GM19240 (cell line): ENCODE measurements around the gene ADRA2B.
"Not testable (repeated sequence)": the region's sequence is repeated elsewhere in the genome, so short reads cannot be mapped to it uniquely, and the experiment has no call there.

ENCODE experiments used
- DNase-seq: peaks from one replicate; pipeline ENCODE4 v3.0.0; 2011; ENCODE audit warnings: low spot score; ENCODE audit not compliant: insufficient read length

Gene ADRA2B

DNA sequence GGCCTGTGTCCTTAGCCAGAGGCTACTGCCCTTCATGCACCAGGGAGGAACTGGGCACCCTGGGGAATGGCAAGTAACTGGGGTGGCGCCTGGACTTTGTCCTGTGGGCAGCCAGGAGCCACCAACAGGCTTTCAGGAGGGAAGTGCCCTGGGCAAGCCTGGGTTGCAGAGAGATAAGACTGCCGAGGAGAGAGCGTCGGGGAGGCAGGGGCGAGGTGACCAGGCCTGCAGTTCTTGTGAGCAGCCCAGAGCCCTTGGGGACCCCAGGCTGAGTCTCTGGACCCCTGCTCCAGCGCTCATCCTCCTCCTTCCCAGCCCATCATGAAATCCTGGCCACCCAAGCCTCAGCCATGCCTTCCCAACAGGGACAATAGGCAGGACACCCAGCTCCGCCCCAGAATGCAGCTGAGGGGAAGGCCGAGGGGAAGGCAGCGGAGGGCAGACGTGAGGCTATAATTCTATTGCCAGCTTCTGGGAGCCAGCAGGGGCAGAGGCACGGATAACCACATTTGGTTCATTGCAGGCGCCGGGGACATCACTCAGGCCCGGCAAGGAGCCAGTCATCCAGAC, 25.1 kb downstream of the ADRA2B start:
- DNase-seq: no peak

DNA sequence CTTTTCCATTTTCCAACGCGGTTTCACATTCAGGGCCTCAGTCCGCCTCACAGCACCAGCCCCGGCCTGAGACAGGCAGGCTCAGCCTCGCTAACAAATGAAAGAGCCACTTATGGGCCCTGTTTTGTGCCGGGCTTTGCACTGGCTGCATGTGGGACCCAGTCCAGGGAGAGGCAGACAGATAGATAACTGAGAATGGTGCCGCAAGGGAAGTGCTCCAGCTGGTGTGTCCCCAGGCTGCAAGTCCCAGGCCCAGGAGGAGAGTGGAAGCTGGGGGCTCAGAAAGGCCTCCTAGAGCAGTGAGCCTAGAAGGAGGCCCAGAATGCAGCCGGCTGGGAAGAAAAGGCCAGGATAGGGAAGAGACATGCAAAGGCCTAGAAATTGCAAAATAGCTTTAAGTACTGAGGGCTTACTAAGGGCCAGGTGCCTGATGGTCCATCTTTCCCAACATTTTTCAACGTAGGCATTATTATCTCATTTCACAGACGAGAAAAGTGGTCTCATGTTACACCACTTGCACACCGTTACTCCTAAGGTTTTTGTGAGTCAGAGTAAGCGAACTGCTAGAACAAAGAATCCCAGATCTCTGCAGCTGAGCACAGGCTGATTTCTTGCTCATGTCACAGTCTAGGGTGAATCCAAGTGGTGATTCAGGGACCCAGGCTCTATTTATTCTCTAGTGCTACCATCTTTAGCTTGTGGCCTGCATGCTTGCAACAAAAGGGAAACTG, 26.0 kb downstream of the ADRA2B start:
- DNase-seq: no peak

DNA sequence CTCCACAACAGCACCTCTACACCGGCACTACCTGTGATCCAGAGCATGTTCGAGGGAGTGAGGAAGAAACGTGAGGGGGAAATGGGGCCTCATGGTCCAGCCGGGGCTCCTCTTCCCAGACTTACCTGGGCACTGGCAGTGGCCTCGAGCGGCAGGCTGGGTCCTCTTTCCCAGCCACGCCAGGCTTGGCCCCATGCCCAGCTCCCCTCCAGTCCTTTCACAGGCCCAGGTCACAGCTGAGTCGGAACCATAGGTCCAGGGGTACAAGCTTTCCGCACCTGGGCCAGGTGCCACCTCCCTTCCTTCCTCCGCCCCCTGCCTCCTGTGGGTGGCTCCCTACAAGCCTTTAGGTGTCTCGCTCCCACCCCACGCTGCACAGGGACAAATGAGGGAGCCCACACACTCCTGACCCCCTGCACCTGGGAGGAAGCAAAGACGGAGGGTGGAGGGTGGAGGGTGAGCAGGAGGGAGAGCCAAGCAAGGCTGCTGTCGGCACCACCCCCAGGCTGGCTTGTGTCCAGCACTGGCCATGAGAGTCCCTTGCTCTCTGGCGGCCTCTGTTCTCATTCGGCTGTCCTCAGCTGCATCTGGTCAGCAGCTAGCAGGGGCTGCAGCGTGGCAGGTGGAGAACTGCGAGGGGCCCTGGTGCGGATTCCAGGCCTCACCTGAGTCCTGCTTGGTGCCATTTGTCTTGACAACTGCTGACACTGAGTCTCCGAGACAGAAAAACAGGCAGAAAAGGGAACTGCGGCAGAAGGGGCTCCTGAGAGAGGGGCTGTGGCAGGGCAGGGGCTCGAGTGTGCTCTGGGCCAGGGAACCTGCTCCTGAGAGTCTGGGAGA, 26.8 kb downstream of the ADRA2B start:
- DNase-seq: no peak

DNA sequence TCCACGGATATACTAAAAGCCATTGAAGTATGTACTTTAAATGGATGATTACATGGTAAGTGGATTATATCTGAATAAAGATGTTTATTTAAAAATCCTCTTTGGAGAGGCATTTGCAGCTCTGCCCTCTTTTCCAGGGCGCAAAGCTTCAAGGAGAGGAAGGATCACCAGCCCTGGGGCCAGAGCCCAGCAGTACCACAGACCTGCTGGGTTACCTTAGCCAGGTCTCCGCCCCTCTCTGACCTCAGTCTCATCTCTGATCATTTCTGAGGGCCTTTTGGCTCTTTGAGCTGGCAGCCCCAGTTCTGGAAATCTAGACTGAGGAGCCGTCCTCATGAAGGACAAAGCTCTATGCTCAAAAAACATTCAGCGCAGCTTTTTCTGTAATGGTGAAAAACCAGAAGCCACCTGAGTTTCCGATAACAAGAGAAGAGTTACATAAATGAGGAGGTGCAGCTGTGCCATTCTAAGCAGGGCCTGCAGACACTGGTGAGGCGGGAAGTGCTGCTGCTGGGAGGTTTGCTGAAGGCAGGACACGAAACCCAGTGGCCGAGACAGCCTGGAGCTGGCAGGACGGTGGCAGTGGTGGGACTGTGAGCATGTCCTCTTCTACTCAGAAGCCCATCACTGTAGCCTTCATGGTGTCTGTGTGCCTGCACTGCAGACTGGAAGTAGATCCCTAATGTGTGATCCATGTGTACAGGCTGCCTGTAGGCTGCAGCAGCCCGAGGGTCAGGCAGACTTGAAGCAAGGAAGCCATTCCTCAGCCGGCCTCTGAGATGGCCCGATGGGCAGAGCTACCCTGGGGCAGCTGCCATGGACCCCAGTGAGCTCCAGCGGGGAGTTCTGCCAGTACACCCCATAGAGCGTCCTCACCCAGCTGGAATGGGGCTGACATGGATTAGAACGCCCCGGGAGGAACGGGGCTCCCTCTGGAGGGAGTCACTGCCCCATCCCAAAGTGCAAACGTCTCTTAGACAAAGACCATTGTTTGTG, 27.7 kb downstream of the ADRA2B start:
- DNase-seq: no peak

DNA sequence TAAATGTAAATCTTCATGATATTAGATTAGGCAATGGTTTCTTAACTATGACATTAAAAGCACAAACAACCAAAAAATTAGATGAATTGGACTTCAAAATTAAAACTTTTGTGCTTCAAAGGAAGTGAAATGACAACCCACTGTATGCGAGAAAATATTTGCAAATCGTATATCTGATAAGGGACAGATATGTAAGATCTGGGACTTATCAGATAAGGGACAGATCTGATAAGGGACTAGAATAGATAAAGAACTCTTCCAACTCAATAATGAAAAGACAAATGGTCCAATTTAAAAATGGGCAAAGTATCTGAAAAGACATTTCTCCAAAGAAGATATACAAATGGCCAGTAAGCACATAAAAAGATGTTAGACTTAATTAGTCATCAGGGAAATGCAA, 29.2 kb downstream of the ADRA2B start:
- DNase-seq: no peak

DNA sequence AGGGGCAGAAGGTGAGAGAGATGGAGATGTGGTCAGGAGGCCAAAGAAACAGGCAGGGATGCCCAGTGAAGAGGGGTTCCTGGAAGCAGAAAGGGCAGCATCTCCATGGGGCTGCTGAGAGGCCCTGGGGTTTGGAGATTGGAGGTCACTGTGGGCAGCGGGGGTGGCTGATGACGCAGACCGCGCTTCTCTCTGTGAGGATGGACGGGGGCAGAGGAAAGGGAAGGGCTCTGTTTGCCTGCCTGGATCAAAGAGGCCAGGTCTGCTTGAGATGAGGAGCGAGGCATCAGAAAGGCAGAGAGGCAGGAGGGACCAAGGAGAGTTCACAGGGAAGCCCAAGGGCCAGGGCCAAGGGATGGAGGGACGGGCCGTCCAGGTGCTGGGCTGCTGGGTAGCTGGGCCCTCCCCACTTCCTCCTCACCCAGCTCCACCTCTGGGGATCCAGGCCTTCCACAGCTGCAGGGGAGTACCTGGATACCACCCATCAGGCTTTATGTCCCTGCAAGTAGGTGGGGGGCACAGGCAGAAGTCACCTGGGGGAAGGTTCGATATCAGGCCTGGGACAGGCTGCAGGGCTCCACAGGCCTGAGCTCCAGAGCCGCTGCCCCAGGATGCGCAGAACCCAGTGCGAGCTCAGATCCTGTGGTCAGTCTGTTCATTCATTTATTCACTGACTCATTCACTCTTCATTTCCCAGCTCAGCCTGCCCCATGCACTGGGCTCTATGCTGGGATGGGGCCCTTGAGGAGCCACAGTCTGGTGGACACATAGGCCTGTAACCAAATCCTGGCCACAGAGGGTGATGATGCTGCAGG, 30.6 kb downstream of the ADRA2B start:
- DNase-seq: no peak

DNA sequence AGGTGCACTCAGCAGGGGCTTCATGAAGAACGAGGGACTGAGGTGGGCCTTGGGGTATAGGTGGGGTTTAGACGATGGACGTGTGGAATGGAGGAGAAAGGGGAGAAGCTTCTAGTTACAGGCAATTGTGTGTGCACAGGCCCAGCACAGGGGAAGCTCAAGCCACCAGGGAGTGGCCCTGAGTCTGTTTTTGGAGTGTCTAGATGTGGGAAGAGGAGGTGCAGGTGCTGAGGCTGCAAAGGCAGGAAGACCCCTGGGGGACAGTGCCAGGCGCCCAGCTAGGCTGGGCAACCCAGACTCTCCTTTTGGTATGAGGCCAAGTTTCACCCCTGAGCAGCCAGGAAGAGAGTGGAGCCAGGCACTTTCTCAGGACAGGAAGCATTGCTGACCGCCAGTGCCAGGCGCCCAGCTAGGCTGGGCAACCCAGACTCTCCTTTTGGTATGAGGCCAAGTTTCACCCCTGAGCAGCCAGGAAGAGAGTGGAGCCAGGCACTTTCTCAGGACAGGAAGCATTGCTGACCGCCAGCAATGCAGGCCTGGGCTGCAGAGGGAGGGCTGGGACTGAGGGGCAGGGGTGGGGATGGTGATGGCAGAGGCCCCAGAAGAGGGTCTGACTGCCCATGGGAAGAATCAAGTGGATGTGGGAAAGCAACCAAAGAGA, 31.4 kb downstream of the ADRA2B start:
- DNase-seq: not testable (repeated sequence)

DNA sequence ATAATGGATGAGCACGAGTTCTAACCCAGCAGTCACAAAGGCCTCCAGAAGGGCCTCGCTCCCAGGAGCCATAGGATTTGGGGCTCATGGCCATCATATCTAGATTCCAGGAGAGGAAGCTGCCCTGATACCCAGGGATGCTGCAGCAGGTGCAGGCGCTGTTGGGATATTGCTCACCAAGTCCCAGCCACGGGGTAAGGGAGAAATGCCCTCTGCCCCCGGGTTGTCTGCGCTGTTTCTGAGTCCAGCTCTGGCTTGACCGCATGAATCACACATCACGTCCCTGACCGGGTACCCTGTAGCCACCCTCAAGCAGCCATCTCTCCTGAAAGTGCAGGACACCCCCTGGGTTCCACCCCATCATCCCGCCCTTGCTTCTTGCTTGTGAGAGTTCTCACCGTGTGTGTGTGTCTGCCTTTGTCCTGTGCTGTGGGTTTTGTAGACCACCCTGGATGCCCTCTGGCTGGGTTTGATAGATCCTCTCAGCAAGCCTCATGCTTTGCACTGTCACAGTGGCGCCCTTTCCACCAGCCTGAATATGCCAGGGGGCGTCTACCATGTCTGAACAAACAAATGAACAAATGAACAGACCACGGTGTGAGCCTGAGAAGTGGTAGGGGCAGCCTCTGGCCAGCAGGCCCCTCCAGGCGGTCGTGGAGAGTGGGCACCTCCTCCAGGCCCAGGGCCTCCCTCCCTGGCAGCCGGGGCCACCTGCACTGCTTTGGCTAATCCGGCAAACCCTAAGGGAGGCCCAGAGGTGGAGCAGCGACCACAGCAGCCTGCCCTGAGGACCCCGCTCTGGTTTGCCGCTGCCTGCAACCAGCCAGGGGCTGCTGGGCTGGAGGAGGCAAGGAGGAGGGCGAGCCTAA, 32.1 kb downstream of the ADRA2B start:
- no peak for DNase-seq

DNA sequence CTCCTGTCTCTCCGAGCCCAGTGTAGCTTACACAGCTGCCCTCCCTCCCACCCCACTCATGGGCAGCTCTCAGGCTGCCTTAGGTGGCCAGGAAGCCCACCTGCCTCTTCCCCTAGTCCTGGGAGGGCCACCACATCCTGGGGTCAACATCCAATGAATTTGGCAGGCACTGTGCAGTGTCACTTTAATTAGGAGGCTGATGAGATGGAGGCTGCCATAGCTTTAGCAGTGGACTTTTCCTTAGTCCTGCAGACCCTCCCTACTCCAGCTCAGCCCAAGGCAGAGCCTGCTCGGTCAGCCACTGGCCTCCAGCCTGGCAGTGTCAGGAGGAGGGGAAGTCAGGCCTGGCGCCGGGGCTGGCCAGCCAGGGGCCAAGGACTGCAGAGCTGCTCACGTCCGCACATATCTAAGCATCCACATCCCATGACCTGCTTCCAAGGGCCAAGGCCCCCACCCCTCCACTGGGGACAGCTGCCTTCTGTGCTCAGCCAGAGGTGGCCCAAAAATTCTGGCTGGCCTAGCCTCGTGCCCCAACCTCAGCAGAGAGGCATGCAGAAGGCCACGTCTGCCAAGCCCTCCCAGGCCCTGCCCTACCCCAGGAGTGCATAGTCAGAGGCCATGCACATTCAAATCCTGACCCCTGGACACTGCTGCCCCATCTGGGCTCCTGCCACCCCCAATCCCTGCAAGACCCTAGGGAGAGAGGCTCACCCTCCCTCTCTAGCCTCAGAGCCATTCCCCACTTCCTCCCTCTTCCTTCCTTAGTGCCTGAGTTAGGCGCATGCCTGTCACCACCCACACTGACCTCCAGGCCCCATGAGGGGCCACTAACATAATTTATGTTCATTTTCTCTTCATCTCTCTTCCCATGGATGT, 33.1 kb downstream of the ADRA2B start:
- no peak for DNase-seq

DNA sequence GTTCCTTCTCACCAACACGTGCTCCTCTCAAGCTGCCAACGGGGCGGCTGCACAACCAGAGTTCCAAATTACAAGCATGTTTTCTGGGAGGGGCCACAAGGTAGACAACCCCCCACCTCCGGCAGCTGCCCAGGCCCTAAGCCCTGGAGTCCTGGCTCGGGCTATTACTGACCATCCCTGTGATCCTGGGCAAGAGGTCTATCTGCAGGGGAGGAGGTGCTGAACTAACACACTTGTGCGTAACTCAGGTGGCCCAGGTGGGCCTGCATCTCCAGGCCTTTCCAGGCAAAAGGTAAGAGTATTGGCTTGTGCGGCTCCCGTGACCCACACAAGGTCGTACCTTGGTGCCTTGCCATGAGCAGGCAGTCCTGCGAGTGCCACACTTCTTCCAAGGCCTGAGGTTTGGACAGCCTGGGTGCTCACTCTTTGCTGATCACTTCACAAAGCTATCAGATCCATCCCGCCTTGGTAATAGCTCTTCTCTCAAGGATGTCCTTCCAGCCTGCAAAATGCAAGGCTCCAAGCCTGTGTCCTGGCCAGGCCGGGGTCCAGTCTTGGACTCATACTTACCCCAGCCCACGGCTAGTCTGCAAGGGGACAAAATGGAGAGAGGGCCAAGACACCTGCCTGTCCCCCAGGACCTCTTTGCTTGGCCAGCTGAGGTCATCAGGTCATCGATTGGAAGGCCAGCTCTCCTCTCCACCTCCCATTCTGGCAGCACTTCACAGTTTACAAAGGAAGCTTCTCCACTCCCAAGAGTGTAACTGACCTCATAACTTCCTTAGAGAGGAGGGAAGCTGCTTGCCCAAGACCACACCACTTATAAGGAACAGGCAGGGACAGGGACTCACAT, 33.9 kb downstream of the ADRA2B start:
- DNase-seq: no peak

DNA sequence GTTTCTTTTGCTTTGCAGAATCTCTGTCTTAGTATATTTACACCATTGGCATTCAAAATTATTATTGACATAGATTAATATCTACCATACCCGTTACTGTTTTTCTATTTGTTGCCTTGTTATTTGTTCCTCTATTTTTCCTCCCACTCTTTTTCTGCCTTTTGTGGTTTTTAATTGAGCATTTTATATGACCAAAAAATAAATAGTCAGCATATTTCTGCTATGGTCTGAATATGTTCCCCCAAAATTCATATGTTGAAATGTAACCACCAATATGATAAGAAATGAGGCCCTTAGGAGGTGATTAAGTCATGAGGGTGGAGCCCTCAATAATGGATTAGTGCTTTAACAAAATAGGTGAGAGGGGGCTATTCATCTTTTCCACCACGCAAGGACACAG, 35.3 kb downstream of the ADRA2B start:
- no peak for DNase-seq

DNA sequence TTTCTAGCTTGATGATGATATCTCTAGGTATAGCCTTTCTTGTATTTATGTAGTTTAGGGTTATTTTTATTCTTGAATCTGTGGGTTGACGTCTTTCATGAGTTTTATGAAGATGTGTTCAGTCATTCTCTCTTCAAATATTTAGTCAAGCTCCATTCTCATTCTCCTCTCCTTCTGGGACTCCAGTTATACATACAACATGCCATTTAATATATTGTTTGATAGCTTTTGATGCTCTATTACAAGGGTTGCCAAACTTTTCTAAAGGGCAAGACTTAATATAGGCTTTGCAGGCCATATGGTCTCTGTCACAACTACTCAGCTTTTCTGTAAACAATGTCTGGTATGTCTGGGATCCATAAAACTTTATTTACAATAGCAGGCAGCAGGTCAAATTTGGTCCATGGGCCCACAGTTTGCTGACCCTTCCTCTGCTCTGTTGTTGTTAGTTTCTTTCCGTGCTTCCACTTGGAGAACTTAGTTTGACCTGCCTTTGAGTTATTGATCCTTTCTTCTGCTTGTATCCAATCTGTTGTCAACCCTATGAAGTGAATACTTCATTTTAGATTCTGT, 41.1 kb downstream of the ADRA2B start:
- DNase-seq: no peak

DNA sequence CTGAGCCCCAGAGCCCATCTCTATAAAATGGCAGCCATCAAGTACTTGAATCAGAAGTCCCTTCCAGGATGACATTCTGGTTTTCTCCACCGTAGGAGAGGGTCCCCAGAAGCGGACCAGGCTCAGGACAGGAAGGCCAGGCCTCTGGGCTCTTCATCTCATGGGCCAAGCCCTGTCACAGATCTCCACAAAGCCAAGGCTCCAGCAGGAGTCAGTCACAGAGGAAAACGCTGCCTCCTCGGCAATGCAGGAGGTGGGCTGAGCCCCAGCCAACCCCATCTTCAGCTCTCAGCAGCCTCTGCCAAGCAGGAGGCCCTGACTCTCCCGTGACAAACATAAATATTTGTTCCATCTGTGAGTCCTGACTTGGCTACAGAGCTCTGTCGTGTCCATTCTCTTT, 42.2 kb downstream of the ADRA2B start:
- no peak for DNase-seq

DNA sequence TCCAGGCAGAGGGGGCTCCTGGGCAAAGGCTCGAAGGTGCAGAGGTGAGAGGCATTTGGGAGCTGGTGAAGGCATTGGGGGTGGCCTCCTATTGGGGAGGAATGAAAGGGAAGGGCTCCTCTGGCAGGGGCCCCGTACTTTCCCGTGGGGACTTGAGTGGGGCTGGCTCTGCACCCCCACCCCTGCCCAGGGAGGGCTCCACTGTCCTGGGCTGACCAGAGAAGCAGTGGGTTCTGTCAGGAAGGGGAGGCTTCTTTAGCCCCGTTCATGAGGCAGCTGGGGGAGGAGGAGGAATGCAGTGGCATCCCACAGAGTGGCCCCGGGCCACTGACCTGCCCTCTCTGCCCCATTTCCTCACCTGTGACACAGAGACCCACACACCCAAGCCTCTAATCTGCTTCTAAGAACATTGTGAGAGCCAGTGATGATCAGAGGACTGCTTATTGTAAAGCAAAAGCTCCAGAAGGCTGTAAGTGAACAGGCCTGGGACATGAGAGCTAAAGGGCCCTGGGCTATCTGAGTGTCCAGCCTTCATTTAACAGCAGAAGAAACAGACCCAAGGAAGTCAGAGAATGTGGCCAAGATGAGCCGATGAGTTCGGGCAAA, 43.1 kb downstream of the ADRA2B start:
- no peak for DNase-seq

DNA sequence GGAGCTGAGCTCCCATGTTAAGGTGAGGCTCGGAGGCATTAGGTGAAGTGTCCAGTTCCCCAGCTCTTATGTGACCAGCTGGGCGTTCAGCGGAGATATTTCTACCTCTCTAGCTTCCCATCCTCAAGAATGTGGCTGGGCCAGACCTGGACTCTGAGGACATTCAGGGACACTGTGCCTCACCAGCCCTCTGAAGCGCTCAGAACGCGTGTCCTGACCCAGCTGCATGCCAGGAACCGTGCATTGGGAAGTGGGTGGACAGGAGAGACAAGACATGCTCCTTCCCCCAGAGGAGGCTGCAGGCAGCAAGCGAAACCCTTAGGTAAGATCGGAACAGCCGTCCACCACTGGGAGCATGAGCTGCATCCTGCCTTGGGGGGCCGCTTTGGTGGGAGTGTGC, 43.6 kb downstream of the ADRA2B start:
- no peak for DNase-seq

DNA sequence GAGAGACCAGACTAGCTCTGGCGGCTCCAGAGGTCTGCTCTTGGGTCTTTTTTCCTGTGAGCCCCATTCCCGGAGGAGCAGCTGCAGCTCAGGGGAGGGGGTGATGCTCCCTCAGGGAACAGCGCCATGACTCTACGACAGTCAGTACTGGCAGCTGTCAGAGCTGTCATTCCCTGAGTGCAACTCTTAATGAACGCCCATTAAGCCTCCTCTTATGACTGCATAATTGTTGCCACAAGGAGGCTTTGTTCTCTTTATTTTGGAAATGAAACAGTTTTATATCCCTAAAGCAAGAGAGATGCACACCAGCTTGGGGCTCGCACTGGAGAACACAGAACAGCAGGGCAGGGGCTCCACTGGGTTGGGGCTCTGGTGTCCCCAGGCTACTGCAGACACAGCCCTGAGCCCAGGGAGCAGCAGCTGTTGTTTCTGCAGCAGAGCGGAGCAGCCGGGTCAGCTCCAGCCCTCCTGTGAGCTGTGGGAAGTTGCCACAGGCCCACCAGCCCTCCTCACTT, 44.3 kb downstream of the ADRA2B start:
- not testable (repeated sequence) for DNase-seq
